ENCODE measurements around the gene MERTK. TPM values are rescaled to one million over a fixed set of nuclear protein-coding genes. Genes with fewer than 3 reads are reported as not detected.
"Not testable (repeated sequence)": the region's sequence is repeated elsewhere in the genome, so short reads cannot be mapped to it uniquely, and the experiment has no call there.

MERTK gene
- total RNA-seq, 1 donor from 2014 or later, result 7.2 TPM

GRCh38 chr2:112018846-112019245 is 120.4 kb downstream of the MERTK start:
- DNase-seq, result no peak

- DNase-seq, result no peak
These were observed 121.2 kb downstream of the MERTK start for GRCh38 chr2:112019569-112019982.

- DNase-seq, result no peak
These were observed 122.2 kb downstream of the MERTK start for GRCh38 chr2:112020561-112020960.

- no peak for DNase-seq
These were observed 122.9 kb downstream of the MERTK start for GRCh38 chr2:112021290-112021689.

GRCh38 chr2:112021781-112022231 is 123.4 kb downstream of the MERTK start:
- no peak for DNase-seq

- no peak for DNase-seq
These were observed 125.3 kb downstream of the MERTK start for GRCh38 chr2:112023707-112024106.

- no peak for DNase-seq
These were observed 125.8 kb downstream of the MERTK start for GRCh38 chr2:112024231-112024630.

GRCh38 chr2:112024896-112025491 is 126.6 kb downstream of the MERTK start:
- no peak for DNase-seq

GRCh38 chr2:112026509-112026908 is 128.1 kb downstream of the MERTK start:
- no peak for DNase-seq

- no peak for DNase-seq
These were observed 129.4 kb downstream of the MERTK start for GRCh38 chr2:112027767-112028166.

- no peak for DNase-seq
These were observed 130.8 kb downstream of the MERTK start for GRCh38 chr2:112029164-112029563.

- no peak for DNase-seq
These were observed 133.2 kb downstream of the MERTK start for GRCh38 chr2:112031473-112032223.

GRCh38 chr2:112032224-112032586 is 133.8 kb downstream of the MERTK start:
- DNase-seq, result no peak

GRCh38 chr2:112032689-112033465 is 134.5 kb downstream of the MERTK start:
- no peak for DNase-seq

- DNase-seq, result no peak
These were observed 135.2 kb downstream of the MERTK start for GRCh38 chr2:112033600-112033999.

GRCh38 chr2:112034924-112035323 is 136.5 kb downstream of the MERTK start:
- DNase-seq, result no peak

- DNase-seq, result no peak
These were observed 137.4 kb downstream of the MERTK start for GRCh38 chr2:112035786-112036185.

- not testable (repeated sequence) for DNase-seq
These were observed 141.1 kb downstream of the MERTK start for GRCh38 chr2:112039556-112039955.

- not testable (repeated sequence) for DNase-seq
These were observed 141.7 kb downstream of the MERTK start for GRCh38 chr2:112040066-112040465.

- DNase-seq, result not testable (repeated sequence)
These were observed 143.1 kb downstream of the MERTK start for GRCh38 chr2:112041460-112041859.

GRCh38 chr2:112045446-112046014 is 147.1 kb downstream of the MERTK start:
- no peak for DNase-seq

GRCh38 chr2:112046231-112046630 is 147.8 kb downstream of the MERTK start:
- DNase-seq, result no peak
